H9 (cell line): ENCODE measurements around the gene PDE6D. TPM values are rescaled to one million over a fixed set of nuclear protein-coding genes. Genes with fewer than 3 reads are reported as not detected.

Experiments
- DNase-seq: peaks from one replicate; pipeline ENCODE4 v3.0.0-alpha.2; 2017
- H2AFZ ChIP-seq: one replicate; pipeline ENCODE4 v1.6.1; 2013; ENCODE audit warnings: mild to moderate bottlenecking, low read length, control low read depth, moderate library complexity
- H2AK5ac ChIP-seq: 2 replicates; pipeline ENCODE4 v1.6.1; 2013; ENCODE audit warnings: low read length, control low read depth, mixed read lengths; ENCODE audit not compliant: insufficient read length
- H2BK120ac ChIP-seq: one replicate; pipeline ENCODE4 v1.6.1; 2013; ENCODE audit warnings: low read depth, mild to moderate bottlenecking, low read length, control low read depth, inconsistent platforms; ENCODE audit not compliant: poor library complexity, severe bottlenecking
- H2BK12ac ChIP-seq: 2 replicates; pipeline ENCODE4 v1.6.1; 2013; ENCODE audit warnings: low read length, control low read depth, mixed read lengths, low read depth; ENCODE audit not compliant: insufficient read length
- H2BK15ac ChIP-seq: 2 replicates; pipeline ENCODE4 v1.6.1; 2013; ENCODE audit warnings: low read depth, low read length, control low read depth
- H2BK20ac ChIP-seq: one replicate; pipeline ENCODE4 v1.6.1; 2013; ENCODE audit warnings: low read depth, mild to moderate bottlenecking, low read length, control low read depth, inconsistent platforms; ENCODE audit not compliant: poor library complexity, severe bottlenecking
- H2BK5ac ChIP-seq: 2 replicates; pipeline ENCODE4 v1.6.1; 2013; ENCODE audit warnings: low read length, control low read depth, mixed read lengths; ENCODE audit not compliant: insufficient read length
- H3K14ac ChIP-seq: 2 replicates; pipeline ENCODE4 v1.6.1; 2013; ENCODE audit warnings: low read length, control low read depth; ENCODE audit not compliant: insufficient read depth
- H3K18ac ChIP-seq: 2 replicates; pipeline ENCODE4 v1.6.1; 2013; ENCODE audit warnings: low read depth, mild to moderate bottlenecking, mixed read lengths, low read length, control low read depth; ENCODE audit not compliant: insufficient read length
- H3K23ac ChIP-seq: 2 replicates; pipeline ENCODE4 v1.6.1; 2013; ENCODE audit warnings: low read length, control low read depth, mixed read lengths, low read depth; ENCODE audit not compliant: insufficient read length
- H3K23me2 ChIP-seq: 2 replicates; pipeline ENCODE4 v1.6.1; 2013; ENCODE audit warnings: low read depth, mild to moderate bottlenecking, mixed read lengths, low read length, control low read depth; ENCODE audit not compliant: insufficient read length, poor library complexity, severe bottlenecking
- H3K27ac ChIP-seq: 2 replicates; pipeline ENCODE4 v1.5.1; 2013; ENCODE audit warnings: low read length, control low read depth, mixed read lengths, low read depth; ENCODE audit not compliant: insufficient read length
- H3K27me3 ChIP-seq: 2 replicates; pipeline ENCODE4 v1.6.1; 2013; ENCODE audit warnings: low read length, control low read depth, inconsistent platforms; ENCODE audit not compliant: insufficient read depth
- H3K4ac ChIP-seq: 2 replicates; pipeline ENCODE4 v1.6.1; 2013; ENCODE audit warnings: low read depth, mild to moderate bottlenecking, control low read depth, inconsistent platforms, low read length, moderate library complexity
- H3K4me1 ChIP-seq: 2 replicates; pipeline ENCODE4 v1.6.1; 2013; ENCODE audit warnings: low read length, control low read depth, inconsistent platforms; ENCODE audit not compliant: insufficient read depth
- H3K4me2 ChIP-seq: 2 replicates; pipeline ENCODE4 v1.6.1; 2013; ENCODE audit warnings: low read length, control low read depth, mixed read lengths; ENCODE audit not compliant: insufficient read length, insufficient read depth
- H3K56ac ChIP-seq: 2 replicates; pipeline ENCODE4 v1.6.1; 2013; ENCODE audit warnings: low read depth, mild to moderate bottlenecking, mixed read lengths, low read length, control low read depth; ENCODE audit not compliant: insufficient read length
- H3K79me1 ChIP-seq: 2 replicates; pipeline ENCODE4 v1.6.1; 2013; ENCODE audit warnings: low read depth, mild to moderate bottlenecking, moderate library complexity, low read length, control low read depth, inconsistent platforms; ENCODE audit not compliant: insufficient read depth, poor library complexity, severe bottlenecking
- H3K79me2 ChIP-seq: 2 replicates; pipeline ENCODE4 v1.6.1; 2013; ENCODE audit warnings: low read length, control low read depth, inconsistent platforms; ENCODE audit not compliant: insufficient read depth
- H3K9ac ChIP-seq: 2 replicates; pipeline ENCODE4 v1.6.1; 2013; ENCODE audit warnings: low read length, control low read depth, mixed read lengths; ENCODE audit not compliant: insufficient read length; ENCODE audit errors: extremely low read depth
- H3K9me3 ChIP-seq: one replicate; pipeline ENCODE4 v1.6.1; 2013; ENCODE audit warnings: low read depth, low read length, inconsistent platforms; ENCODE audit not compliant: control insufficient read depth
- H3T11ph ChIP-seq: one replicate; pipeline ENCODE4 v1.6.1; 2013; ENCODE audit warnings: mild to moderate bottlenecking, low read length, control low read depth, inconsistent platforms
- H4K20me1 ChIP-seq: one replicate; pipeline ENCODE4 v1.6.1; 2013; ENCODE audit not compliant: control insufficient read depth, insufficient read length, insufficient read depth
- H4K5ac ChIP-seq: 2 replicates; pipeline ENCODE4 v1.6.1; 2013; ENCODE audit warnings: low read depth, mild to moderate bottlenecking, mixed read lengths, low read length, control low read depth; ENCODE audit not compliant: insufficient read length
- H4K8ac ChIP-seq: replicated peaks from 2 replicates; pipeline ENCODE4 v1.6.1; 2013; ENCODE audit warnings: low read length, control low read depth, mixed read lengths, low read depth; ENCODE audit not compliant: insufficient read length
- H4K91ac ChIP-seq: 2 replicates; pipeline ENCODE4 v1.6.1; 2013; ENCODE audit warnings: low read depth, mild to moderate bottlenecking, moderate library complexity, mixed read lengths, low read length, control low read depth; ENCODE audit not compliant: insufficient read length
- H3K27ac Mint-ChIP-seq, 3 experiments: 2 replicates in 2 of 3; 3 replicates in 1 of 3; pipeline ENCODE4 v1.8.0; 2020 to 2021; ENCODE audit warnings: mixed read lengths in 3 of 3, mild to moderate bottlenecking in 1 of 3, moderate library complexity in 1 of 3
- H3K27me3 Mint-ChIP-seq: 2 replicates; pipeline ENCODE4 v1.8.0; 2021; ENCODE audit warnings: low read depth, mild to moderate bottlenecking, moderate library complexity, mixed read lengths
- H3K36me3 Mint-ChIP-seq, 3 experiments: 2 replicates in 2 of 3; 3 replicates in 1 of 3; pipeline ENCODE4 v1.8.0; 2020 to 2021; ENCODE audit warnings: low read depth in 3 of 3, mixed read lengths in 3 of 3; ENCODE audit not compliant: insufficient read depth in 1 of 3
- H3K4me1 Mint-ChIP-seq, 2 experiments: 2 replicates each; pipeline ENCODE4 v1.8.0; 2020; ENCODE audit warnings: mixed read lengths in 2 of 2
- H3K4me3 Mint-ChIP-seq, 2 experiments: 2 replicates in 1 of 2; 3 replicates in 1 of 2; pipeline ENCODE4 v1.8.0; 2020 to 2021; ENCODE audit warnings: mild to moderate bottlenecking in 2 of 2, mixed read lengths in 2 of 2, moderate library complexity in 1 of 2
- H3K9me3 Mint-ChIP-seq, 2 experiments: 2 replicates in 1 of 2; 3 replicates in 1 of 2; pipeline ENCODE4 v1.8.0; 2020; ENCODE audit warnings: mild to moderate bottlenecking in 2 of 2, mixed read lengths in 2 of 2, moderate library complexity in 1 of 2
- WGBS: extraction: QIAGEN DNeasy Blood & Tissue Kit; methylation state at CpG from one replicate; pipeline ENCODE4 v1.1.7; 2013; ENCODE audit warnings: missing lambda C conversion rate, low lambda C conversion rate, mixed read lengths; ENCODE audit not compliant: insufficient read length; ENCODE audit errors: extremely low coverage; 5-methylcytosine and 5-hydroxymethylcytosine counted together
- total RNA-seq: library from RNA; stranded (reverse); gene quantifications from 2 replicates; pipeline ENCODE4 v1.2.1, GENCODE V29; 2021
- TF ChIP-seq, protein P1 (sequence below): fragments of 200-600 bp; sonication (generic); conservative IDR thresholded peaks from 3 replicates; pipeline ENCODE4 v1.8.0; 2021; ENCODE audit warnings: antibody characterized with exemption, mild to moderate bottlenecking

Gene PDE6D
- total RNA-seq, 1 experiment from 2014 or later = 33.7 TPM

DNA sequence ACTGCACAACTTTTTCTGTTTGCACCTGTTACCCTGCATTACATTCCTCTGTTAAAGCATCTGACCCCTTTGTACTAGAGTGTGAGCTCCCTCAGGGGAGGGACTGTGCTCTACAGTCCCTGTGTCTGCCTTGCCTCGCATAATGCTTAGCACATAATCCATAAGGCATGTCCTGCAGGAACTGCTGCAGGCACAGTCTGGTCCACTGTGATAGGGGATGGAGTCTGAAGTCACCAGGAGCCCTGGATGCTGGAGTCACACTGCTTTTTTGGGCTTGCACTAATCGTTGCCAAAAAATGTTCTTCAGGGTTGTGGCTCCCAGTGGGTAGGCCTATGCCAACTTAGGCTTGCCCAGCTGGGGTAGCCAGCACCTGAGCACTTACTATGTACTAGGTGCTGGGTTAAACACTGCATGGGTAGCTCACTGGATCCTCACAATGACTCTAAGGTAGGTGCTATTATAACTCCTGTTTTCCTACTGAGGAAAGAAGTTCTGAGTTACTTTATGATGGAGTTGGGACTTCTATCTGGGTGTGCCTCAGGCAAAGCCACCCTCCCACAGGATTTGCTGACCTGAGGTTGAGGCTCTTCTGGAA is 38.5 kb upstream of the PDE6D start:
- TF ChIP-seq, protein P1, sequence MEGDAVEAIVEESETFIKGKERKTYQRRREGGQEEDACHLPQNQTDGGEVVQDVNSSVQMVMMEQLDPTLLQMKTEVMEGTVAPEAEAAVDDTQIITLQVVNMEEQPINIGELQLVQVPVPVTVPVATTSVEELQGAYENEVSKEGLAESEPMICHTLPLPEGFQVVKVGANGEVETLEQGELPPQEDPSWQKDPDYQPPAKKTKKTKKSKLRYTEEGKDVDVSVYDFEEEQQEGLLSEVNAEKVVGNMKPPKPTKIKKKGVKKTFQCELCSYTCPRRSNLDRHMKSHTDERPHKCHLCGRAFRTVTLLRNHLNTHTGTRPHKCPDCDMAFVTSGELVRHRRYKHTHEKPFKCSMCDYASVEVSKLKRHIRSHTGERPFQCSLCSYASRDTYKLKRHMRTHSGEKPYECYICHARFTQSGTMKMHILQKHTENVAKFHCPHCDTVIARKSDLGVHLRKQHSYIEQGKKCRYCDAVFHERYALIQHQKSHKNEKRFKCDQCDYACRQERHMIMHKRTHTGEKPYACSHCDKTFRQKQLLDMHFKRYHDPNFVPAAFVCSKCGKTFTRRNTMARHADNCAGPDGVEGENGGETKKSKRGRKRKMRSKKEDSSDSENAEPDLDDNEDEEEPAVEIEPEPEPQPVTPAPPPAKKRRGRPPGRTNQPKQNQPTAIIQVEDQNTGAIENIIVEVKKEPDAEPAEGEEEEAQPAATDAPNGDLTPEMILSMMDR = no peak
- no peak for DNase-seq

More for the DNA sequence above, 38.5 kb upstream of the PDE6D start:
- Mint-ChIP-seq H3K36me3 (peaks cover 0 to 13% (median 6%) of the 10 kb centered on the region in 3 experiments; a peak in 5 of 7 replicates), H3K4me1 (no peaks in the 10 kb centered on the region), H3K27me3 (peaks cover 10% of the 10 kb centered on the region), H3K4me3 (no peak overlapping the region), H3K9me3 (peaks cover 13 to 21% of the 10 kb centered on the region in 2 experiments), H3K27ac (no peak overlapping the region)
- H4K91ac ChIP-seq = no peak overlapping the region
- no peaks in the 10 kb centered on the region for H3K4me1 ChIP-seq
- no peak overlapping the region for H3K14ac ChIP-seq
- no peaks in the 10 kb centered on the region for H3K79me1 ChIP-seq
- no peak overlapping the region for H2BK20ac ChIP-seq
- H3K27ac ChIP-seq = no peak overlapping the region
- no peaks in the 10 kb centered on the region for H3K23me2 ChIP-seq
- no peaks in the 10 kb centered on the region for H3K27me3 ChIP-seq
- no peak overlapping the region for H3T11ph ChIP-seq
- H4K8ac ChIP-seq = no peak overlapping the region
- H2BK5ac ChIP-seq = no peak overlapping the region
- no peaks in the 10 kb centered on the region for H3K9me3 ChIP-seq
- no CpG with 5 or more reads among the region's 2 CpGs for WGBS
- H3K23ac ChIP-seq = no peak overlapping the region
- no peak overlapping the region for H2AK5ac ChIP-seq
- H3K4ac ChIP-seq = no peak overlapping the region
- no peak overlapping the region for H3K4me2 ChIP-seq
- no peak overlapping the region for H3K56ac ChIP-seq
- no peaks in the 10 kb centered on the region for H4K20me1 ChIP-seq
- H2BK12ac ChIP-seq = no peak overlapping the region
- H3K18ac ChIP-seq = no peak overlapping the region
- no peak overlapping the region for H2BK120ac ChIP-seq
- no peak overlapping the region for H4K5ac ChIP-seq
- no peaks in the 10 kb centered on the region for H3K79me2 ChIP-seq
- no peak overlapping the region for H3K9ac ChIP-seq
- no peak overlapping the region for H2BK15ac ChIP-seq
- no peak overlapping the region for H2AFZ ChIP-seq
